Measurements from ENCODE around the gene ODAD3.

ODAD3 gene

GRCh38 chr19:11452620-11453310 lies 17.8 kb upstream of the ODAD3 start:
- TF ChIP-seq ZNF274 (IDR thresholded peaks at IDR 0.05; ENCODE audit: low read depth, low read length): no peak
- no peak overlapping the region for H3K4me3 ChIP-seq (ENCODE audit: low read length)

GRCh38 chr19:11451871-11452619 lies 17.1 kb upstream of the ODAD3 start:
- TF ChIP-seq ZNF274 (IDR thresholded peaks at IDR 0.05; ENCODE audit: low read depth, low read length): no peak
- H3K4me3 ChIP-seq (ENCODE audit: low read length): no peak overlapping the region

- no peak for TF ChIP-seq ZNF274 (IDR thresholded peaks at IDR 0.05; ENCODE audit: low read depth, low read length)
- no peak overlapping the region for H3K4me3 ChIP-seq (ENCODE audit: low read length)
Observed at GRCh38 chr19:11451327-11451870, 16.5 kb upstream of the ODAD3 start.

GRCh38 chr19:11450570-11451326 lies 15.8 kb upstream of the ODAD3 start:
- no peak overlapping the region for H3K4me3 ChIP-seq (ENCODE audit: low read length)
- no peak for TF ChIP-seq ZNF274 (IDR thresholded peaks at IDR 0.05; ENCODE audit: low read depth, low read length)

- no peak overlapping the region for H3K4me3 ChIP-seq (ENCODE audit: low read length)
- TF ChIP-seq ZNF274 (IDR thresholded peaks at IDR 0.05; ENCODE audit: low read depth, low read length): no peak
Observed at GRCh38 chr19:11448923-11449554, 14.1 kb upstream of the ODAD3 start.

- TF ChIP-seq ZNF274 (IDR thresholded peaks at IDR 0.05; ENCODE audit: low read depth, low read length): no peak
- no peak overlapping the region for H3K4me3 ChIP-seq (ENCODE audit: low read length)
Observed at GRCh38 chr19:11448410-11448809, 13.5 kb upstream of the ODAD3 start.

- no peak overlapping the region for H3K4me3 ChIP-seq (ENCODE audit: low read length)
- TF ChIP-seq ZNF274 (IDR thresholded peaks at IDR 0.05; ENCODE audit: low read depth, low read length): no peak
Observed at GRCh38 chr19:11447347-11448262, 12.7 kb upstream of the ODAD3 start.

GRCh38 chr19:11446652-11447301 lies 11.9 kb upstream of the ODAD3 start:
- no peak for TF ChIP-seq ZNF274 (IDR thresholded peaks at IDR 0.05; ENCODE audit: low read depth, low read length)
- no peak overlapping the region for H3K4me3 ChIP-seq (ENCODE audit: low read length)

GRCh38 chr19:11446271-11446651 lies 11.3 kb upstream of the ODAD3 start:
- TF ChIP-seq ZNF274 (IDR thresholded peaks at IDR 0.05; ENCODE audit: low read depth, low read length): no peak
- H3K4me3 ChIP-seq (ENCODE audit: low read length): no peak overlapping the region

- no peak for TF ChIP-seq ZNF274 (IDR thresholded peaks at IDR 0.05; ENCODE audit: low read depth, low read length)
- H3K4me3 ChIP-seq (ENCODE audit: low read length): no peak overlapping the region
Observed at GRCh38 chr19:11445141-11445540, 10.2 kb upstream of the ODAD3 start.

- no peak for TF ChIP-seq ZNF274 (IDR thresholded peaks at IDR 0.05; ENCODE audit: low read depth, low read length)
- H3K4me3 ChIP-seq (ENCODE audit: low read length): no peak overlapping the region
Observed at GRCh38 chr19:11444059-11444458, 9.1 kb upstream of the ODAD3 start.

- H3K4me3 ChIP-seq (ENCODE audit: low read length): no peak overlapping the region
- TF ChIP-seq ZNF274 (IDR thresholded peaks at IDR 0.05; ENCODE audit: low read depth, low read length): no peak
Observed at GRCh38 chr19:11437955-11438354, 3.0 kb upstream of the ODAD3 start.

Data from GM08714 (cell line).